GM18499 (cell line): ENCODE data around the gene TPSB2.

Experiments
- ATAC-seq: cut with Tn5 transposase; IDR thresholded peaks from one replicate; pipeline ENCODE4 v1.9.1; 2021; ENCODE audit warnings: moderate number of reproducible peaks; ENCODE audit not compliant: insufficient read depth, unreplicated experiment

Gene TPSB2

DNA sequence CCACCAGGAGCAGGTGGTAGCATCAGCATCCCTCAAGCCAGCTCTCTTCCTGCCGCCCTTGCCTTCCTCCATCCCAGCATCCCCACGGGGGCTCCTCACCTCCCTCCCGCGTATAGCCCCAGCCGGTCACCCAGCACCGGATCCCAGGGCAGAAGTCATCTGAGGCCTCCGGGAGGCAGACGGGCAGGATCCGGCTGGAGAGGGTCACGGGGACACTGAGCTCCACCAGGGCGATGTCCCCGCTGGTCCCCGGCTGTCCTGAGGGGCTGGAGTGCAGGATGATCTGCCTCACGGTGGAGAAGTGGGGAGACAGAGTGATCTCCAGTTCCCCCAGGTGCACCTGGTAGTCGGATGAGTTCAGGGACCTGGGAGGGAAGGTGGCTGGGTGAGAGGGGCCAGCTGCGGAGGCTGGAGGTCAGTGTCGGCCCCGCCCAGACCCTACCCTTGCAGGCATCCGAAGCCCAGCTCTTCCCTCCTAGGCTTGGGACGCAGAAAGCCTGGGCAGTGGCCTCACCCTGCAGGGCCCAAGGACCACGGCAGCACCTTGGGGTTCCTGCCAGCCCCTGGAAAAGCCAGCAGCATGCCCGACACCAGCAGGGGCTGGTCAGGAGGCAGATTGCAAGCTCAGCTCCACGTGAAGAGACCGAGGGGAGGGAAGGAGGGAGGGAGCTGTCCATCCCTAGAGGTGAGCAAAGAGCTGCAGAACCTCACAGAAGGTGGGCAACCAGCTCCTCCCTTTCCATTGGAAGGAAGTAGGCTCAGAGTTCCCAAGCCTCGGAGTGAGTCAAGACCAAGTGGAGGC, 7.2 kb downstream of the TPSB2 start:
- ATAC-seq: no peak

GRCh38 chr16:1221628-1222552, 8.1 kb downstream of the TPSB2 start:
- ATAC-seq: no peak

DNA sequence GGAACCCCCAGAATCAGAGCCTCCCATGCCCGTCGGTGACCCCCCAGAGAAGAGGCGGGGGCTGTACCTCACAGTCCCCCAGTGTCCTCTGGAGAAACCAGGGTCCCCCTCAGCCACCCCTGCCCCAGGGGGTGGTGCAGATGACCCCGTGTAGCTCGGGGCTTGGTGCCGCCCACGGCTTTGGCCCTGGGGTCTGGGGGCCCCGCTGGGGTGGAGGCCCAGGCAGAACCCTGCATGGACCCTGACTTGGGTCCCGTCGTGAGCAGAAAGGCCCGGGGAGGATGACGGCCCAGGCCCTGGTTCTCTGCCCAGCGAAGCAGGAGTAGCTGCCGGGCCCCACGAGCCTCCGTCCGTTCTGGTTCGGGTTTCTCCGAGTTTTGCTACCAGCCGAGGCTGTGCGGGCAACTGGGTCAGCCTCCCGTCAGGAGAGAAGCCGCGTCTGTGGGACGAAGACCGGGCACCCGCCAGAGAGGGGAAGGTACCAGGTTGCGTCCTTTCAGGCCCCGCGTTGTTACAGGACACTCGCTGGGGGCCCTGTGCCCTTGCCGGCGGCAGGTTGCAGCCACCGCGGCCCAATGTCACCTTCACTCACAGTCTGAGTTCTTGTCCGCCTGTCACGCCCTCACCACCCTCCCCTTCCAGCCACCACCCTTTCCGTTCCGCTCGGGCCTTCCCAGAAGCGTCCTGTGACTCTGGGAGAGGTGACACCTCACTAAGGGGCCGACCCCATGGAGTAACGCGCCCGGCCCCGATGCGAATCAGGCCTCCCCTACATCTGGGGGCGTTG, 8.9 kb downstream of the TPSB2 start:
- no peak for ATAC-seq

DNA sequence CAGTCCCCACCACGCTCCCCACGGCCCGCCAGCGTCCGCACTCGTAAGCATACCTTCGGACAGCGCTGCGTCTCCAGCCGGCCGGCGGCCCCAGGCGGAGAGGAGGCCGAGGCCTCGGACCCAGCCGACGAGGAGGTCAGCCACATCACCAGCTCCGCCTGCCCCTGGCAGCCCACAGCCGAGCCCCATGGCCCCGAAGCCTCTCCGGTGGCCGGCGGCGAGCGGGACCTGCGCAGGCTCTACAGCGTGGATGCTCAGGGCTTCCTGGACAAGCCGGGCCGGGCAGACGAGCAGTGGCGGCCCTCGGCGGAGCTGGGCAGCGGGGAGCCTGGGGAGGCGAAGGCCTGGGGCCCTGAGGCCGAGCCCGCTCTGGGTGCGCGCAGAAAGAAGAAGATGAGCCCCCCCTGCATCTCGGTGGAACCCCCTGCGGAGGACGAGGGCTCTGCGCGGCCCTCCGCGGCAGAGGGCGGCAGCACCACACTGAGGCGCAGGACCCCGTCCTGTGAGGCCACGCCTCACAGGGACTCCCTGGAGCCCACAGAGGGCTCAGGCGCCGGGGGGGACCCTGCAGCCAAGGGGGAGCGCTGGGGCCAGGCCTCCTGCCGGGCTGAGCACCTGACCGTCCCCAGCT, 9.8 kb downstream of the TPSB2 start:
- ATAC-seq: no peak

- ATAC-seq: no peak
Observed at GRCh38 chr16:1218930-1219611, 10.9 kb downstream of the TPSB2 start.

GRCh38 chr16:1218061-1218929, 11.7 kb downstream of the TPSB2 start:
- no peak for ATAC-seq

DNA sequence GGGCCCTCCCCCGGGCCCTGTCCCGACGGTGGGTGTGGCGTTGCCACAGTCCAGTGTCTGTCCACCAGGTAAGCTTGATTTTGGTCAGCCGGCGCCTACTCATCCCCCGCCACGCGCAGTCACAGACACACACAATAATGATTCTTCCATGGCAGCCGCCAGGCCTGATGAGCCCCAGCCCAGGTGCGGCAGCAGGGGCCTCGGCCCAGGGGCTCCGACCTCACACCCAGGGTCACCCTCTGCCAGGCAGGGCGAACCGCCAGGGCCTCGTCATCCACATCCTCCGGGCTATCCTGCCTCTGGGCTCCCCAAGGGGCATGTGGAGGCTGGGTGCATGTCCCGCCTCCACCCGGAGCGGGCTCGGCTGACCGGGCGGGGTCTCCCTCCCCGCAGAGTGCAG, 12.5 kb downstream of the TPSB2 start:
- no peak for ATAC-seq

GRCh38 chr16:1216681-1217400, 13.1 kb downstream of the TPSB2 start:
- no peak for ATAC-seq

GRCh38 chr16:1216296-1216619, 13.7 kb downstream of the TPSB2 start:
- ATAC-seq: no peak

DNA sequence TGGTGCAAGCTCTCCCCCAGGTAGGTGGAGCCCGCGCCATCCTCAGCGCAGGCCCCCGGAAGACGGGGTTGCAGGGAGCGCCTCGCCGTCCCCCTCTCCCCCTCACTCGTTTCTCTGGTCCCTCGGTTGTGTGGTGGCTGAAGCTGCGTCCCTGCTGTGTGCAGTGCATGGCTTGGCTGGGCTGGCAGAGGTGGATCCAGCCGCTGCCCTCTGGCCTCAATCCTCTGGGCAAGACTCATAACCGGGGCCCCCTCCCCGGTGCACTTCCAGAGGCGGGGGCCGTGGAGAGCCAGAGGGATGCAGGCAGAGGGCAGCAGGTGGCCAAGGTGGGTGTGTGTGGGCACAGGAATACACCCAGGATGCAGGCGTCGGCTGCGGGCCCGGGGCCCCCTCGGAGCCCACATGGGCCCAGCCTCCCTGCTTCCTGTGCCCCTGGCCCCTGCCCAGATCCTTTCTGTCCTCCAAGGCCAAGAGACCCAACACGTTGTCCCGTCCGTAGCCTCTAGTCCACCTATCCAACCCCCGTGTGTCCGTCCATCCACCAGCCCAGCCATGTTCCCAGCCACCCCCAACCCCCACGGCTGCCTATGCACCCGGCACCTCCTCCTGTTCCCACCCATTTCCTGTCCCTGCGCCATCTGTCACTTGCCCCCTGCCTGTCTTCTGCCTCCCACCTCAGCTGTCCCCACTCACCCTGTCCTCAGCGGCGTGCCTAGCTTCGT, 14.2 kb downstream of the TPSB2 start:
- no peak for ATAC-seq

- no peak for ATAC-seq
Observed at GRCh38 chr16:1214719-1215118, 15.3 kb downstream of the TPSB2 start.

DNA sequence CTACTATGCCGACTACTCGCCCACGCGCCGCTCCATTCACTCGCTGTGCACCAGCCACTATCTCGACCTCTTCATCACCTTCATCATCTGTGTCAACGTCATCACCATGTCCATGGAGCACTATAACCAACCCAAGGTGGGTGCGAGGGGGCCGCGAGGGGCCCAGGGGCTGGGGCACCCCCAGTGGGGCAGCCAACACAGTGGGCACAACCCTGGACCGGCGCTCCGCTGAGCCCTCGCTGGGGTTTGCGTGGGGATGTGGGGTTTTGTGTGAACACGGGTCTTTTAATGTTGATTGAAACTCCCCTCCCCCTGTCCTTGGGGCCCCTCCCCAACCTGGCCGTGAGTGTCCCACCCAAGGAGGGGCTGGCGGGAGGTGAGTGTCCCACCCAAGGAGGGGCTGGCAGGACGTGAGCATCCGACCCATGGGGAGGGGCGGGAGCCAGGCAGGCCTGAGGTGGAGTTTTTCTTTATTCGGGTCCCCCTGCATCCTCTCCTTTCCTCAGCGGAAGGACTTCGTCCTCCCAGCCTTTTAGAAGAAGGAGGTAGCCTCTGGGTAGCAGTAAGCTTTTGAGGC, 16.1 kb downstream of the TPSB2 start:
- no peak for ATAC-seq

DNA sequence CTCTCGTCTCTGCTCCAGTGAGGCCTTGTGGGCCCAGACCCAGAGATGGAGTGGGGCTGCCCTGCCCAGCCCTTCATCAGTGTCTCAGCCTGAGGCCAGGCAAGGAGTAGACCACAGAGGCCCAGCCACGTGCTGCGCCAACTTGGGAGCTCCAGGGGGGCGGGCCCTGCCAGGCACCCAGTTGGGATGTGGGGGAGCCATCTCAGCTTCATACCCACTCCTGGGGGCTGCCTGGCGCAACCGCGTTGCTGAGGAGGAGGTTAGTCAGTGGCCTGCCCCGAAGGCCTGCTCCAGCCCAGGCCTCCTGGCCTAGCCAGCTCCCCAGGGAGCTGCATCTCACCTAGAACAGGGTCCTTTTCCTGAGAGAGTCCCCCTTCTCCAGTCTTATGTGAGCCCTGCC, 16.8 kb downstream of the TPSB2 start:
- no peak for ATAC-seq

DNA sequence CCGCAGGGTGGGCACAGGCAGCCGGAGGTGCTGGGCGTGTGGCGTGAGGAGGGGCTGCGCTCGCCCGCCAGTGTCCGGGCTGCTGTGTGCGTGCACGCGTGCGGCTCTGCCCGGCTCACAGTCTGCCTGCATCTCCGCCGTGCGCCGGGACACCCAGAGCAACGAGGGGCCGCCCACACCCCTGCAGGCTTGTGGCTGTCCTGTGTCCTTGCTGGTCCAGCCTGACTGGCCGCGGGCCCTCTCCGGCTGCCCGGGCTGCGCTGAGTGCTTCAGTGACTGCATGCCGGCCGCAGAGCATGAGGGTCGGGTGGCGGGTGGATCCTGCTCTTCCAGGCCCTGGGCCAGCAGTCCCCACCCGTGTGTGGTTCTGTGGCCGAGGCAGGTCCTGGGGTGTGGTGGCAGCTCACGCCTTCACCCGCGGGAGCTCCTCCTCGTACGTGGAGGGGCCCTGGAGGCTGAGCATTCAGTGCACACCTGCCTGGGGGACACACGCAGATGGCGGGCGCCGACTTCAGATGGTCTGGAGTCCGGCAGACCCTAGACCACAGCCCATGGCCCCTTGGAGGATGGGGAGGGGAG, 17.3 kb downstream of the TPSB2 start:
- ATAC-seq: no peak

- no peak for ATAC-seq
Observed at GRCh38 chr16:1211451-1212268, 18.3 kb downstream of the TPSB2 start.

GRCh38 chr16:1210461-1210860, 19.5 kb downstream of the TPSB2 start:
- no peak for ATAC-seq
